NCI-H510A (cell line): ENCODE results near the gene GDF9.

Source experiments
- DNase-seq: peaks from one replicate; lab custom pipeline; 2025; lab: John Stamatoyannopoulos, UW

The GDF9 gene

GRCh38 chr5:132816554-132816953, 49.7 kb downstream of the GDF9 start:
- no peak for DNase-seq

- no peak for DNase-seq
These were observed 50.2 kb downstream of the GDF9 start for GRCh38 chr5:132816083-132816482.

- no peak for DNase-seq
These were observed 50.8 kb downstream of the GDF9 start for GRCh38 chr5:132815454-132815853.

- no peak for DNase-seq
These were observed 51.6 kb downstream of the GDF9 start for GRCh38 chr5:132814503-132815294.

GRCh38 chr5:132813599-132814502, 52.4 kb downstream of the GDF9 start:
- DNase-seq: no peak

GRCh38 chr5:132812781-132813598, 53.3 kb downstream of the GDF9 start, which contains the start of gene SOWAHA:
Gene SOWAHA, plus strand, starts transcription at chr5:132813302. Its CDS starts 320 bp downstream, at chr5:132813622.
- DNase-seq: no peak

GRCh38 chr5:132812123-132812765, 54.0 kb downstream of the GDF9 start:
- DNase-seq: no peak
